ENCODE data around the gene HSPB1.

- TF ChIP-seq CTCF (conservative IDR thresholded peaks at IDR 0.05; ENCODE audit: low read length) (no peak), EZH2phosphoT487 (IDR thresholded peaks at IDR 0.05; ENCODE audit: borderline replicate concordance, low read depth, low read length) (no peak)
Observed at GRCh38 chr7:76294344-76295024, 8.0 kb upstream of the HSPB1 start.

Data from OCI-LY7 (cell line).